B cell (primary cell): ENCODE data around the gene ARHGAP26.

Source experiments
- EZH2 ChIP-seq: IDR thresholded peaks from 2 replicates; pipeline ENCODE4 v1.6.1; 2012; ENCODE audit warnings: borderline replicate concordance, low read depth, mild to moderate bottlenecking, moderate library complexity, low read length; ENCODE audit not compliant: insufficient read depth, poor library complexity, severe bottlenecking
- TF ChIP-seq, protein P1 (sequence below): fragments of 200-600 bp; IDR thresholded peaks from one replicate; pipeline ENCODE4 v1.8.0; 2022; ENCODE audit warnings: antibody characterized with exemption, mild to moderate bottlenecking

DNA sequence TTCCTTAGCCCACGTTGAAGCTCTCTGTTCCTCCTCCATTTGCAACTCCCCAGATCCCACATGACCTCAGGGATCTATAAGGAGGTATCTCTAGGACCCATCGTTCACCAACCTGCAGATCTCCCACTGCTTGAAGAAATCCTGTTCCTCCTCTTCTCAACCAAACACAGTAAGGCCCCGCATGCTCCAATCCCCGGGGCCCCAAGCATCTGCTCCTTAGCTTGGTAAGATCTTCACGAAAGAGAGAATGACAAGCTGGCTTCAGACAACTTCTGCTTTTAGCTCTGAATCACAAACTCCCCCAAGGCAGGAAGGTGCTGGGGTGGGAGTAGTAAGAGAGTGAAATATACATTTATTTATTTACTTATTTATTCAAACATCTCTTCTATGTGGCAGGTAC is 33.0 kb upstream of the ARHGAP26 start:
- TF ChIP-seq, protein P1, sequence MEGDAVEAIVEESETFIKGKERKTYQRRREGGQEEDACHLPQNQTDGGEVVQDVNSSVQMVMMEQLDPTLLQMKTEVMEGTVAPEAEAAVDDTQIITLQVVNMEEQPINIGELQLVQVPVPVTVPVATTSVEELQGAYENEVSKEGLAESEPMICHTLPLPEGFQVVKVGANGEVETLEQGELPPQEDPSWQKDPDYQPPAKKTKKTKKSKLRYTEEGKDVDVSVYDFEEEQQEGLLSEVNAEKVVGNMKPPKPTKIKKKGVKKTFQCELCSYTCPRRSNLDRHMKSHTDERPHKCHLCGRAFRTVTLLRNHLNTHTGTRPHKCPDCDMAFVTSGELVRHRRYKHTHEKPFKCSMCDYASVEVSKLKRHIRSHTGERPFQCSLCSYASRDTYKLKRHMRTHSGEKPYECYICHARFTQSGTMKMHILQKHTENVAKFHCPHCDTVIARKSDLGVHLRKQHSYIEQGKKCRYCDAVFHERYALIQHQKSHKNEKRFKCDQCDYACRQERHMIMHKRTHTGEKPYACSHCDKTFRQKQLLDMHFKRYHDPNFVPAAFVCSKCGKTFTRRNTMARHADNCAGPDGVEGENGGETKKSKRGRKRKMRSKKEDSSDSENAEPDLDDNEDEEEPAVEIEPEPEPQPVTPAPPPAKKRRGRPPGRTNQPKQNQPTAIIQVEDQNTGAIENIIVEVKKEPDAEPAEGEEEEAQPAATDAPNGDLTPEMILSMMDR = no peak
- no peak for TF ChIP-seq EZH2
